OCI-LY7 (cell line): Measurements from ENCODE around the gene MRPS26. TPM values are rescaled to one million over a fixed set of nuclear protein-coding genes. Genes with fewer than 3 reads are reported as not detected.
"Not testable (repeated sequence)": the region's sequence is repeated elsewhere in the genome, so short reads cannot be mapped to it uniquely, and the experiment has no call there.

Source experiments
- BruUV-seq: library from RNA; stranded (reverse); fragments of 400-500 nt; replicated peaks from 2 replicates; lab custom pipeline; 2021; lab: Mats Ljungman, UMichigan
- CTCF ChIA-PET: fragments of 300-600 bp; sonication (Branson Sonifier 250); formaldehyde crosslinking; loops from one replicate; lab custom pipeline; 2022; ENCODE audit warnings: antibody characterized with exemption; ENCODE audit not compliant: unreplicated experiment; lab: Charles Lee
- POLR2A ChIA-PET: fragments of 300-600 bp; sonication (Branson Sonifier 250); formaldehyde crosslinking; loops from one replicate; lab custom pipeline; 2022; ENCODE audit warnings: antibody characterized with exemption; lab: Charles Lee
- DNase-seq: peaks from one replicate; pipeline ENCODE4 v3.0.0-alpha.2; 2015; ENCODE audit warnings: low spot score
- H2AFZ ChIP-seq: fragments of 200-600 bp; sonication (generic), shearing (Covaris generic); 2 replicates; pipeline ENCODE4 v1.6.1; 2014; ENCODE audit warnings: mild to moderate bottlenecking, antibody characterized with exemption, low read length, moderate library complexity
- H3K27ac ChIP-seq: fragments of 200-600 bp; sonication (generic); 2 replicates; pipeline ENCODE4 v1.5.1; 2014; ENCODE audit warnings: mixed run types, low read depth, mild to moderate bottlenecking, moderate library complexity, low read length, inconsistent platforms; ENCODE audit not compliant: poor library complexity, severe bottlenecking
- H3K36me3 ChIP-seq: fragments of 200-600 bp; sonication (generic); 2 replicates; pipeline ENCODE4 v1.6.1; 2014; ENCODE audit warnings: mild to moderate bottlenecking, antibody characterized with exemption, low read length, moderate library complexity, mixed read lengths; ENCODE audit not compliant: insufficient read depth
- H3K4me1 ChIP-seq: fragments of 200-600 bp; sonication (generic); 2 replicates; pipeline ENCODE4 v1.5.1; 2014; ENCODE audit warnings: mild to moderate bottlenecking, low read length; ENCODE audit not compliant: insufficient read depth, poor library complexity, severe bottlenecking
- H3K4me2 ChIP-seq: fragments of 200-600 bp; sonication (generic); 2 replicates; pipeline ENCODE4 v1.6.1; 2014; ENCODE audit warnings: mild to moderate bottlenecking, low read length
- H3K4me3 ChIP-seq: fragments of 200-600 bp; sonication (generic); 2 replicates; pipeline ENCODE4 v1.5.1; 2014; ENCODE audit warnings: mild to moderate bottlenecking, low read depth, low read length; ENCODE audit not compliant: poor library complexity, severe bottlenecking
- H3K79me2 ChIP-seq: fragments of 200-600 bp; sonication (generic); 2 replicates; pipeline ENCODE4 v1.6.1; 2016; ENCODE audit warnings: low read depth, mild to moderate bottlenecking, low read length, moderate library complexity, mixed read lengths; ENCODE audit not compliant: insufficient read depth
- H3K9me2 ChIP-seq: fragments of 200-600 bp; sonication (generic); 2 replicates; pipeline ENCODE4 v1.6.1; 2016; ENCODE audit warnings: mild to moderate bottlenecking, low read length, mixed read lengths; ENCODE audit not compliant: insufficient read depth
- H3K9me3 ChIP-seq: fragments of 200-600 bp; sonication (generic); 2 replicates; pipeline ENCODE4 v1.6.1; 2014; ENCODE audit warnings: mild to moderate bottlenecking, mixed run types, low read length, mixed read lengths
- H4K20me1 ChIP-seq: fragments of 200-600 bp; sonication (generic); 2 replicates; pipeline ENCODE4 v1.6.1; 2014; ENCODE audit warnings: mild to moderate bottlenecking, antibody characterized with exemption, low read length, moderate library complexity, mixed read lengths; ENCODE audit not compliant: insufficient read depth
- EZH2phosphoT487 ChIP-seq: fragments of 200-600 bp; sonication (generic); IDR thresholded peaks from 2 replicates; pipeline ENCODE4 v1.6.1; 2018; ENCODE audit warnings: low read depth, borderline replicate concordance, mild to moderate bottlenecking, mixed run types, antibody characterized with exemption, low read length, moderate library complexity, mixed read lengths
- intact Hi-C: fragments of 100-400 bp; cut with micrococcal nuclease; formaldehyde crosslinking; loops from one replicate; pipeline ENCODE4 v1.10.0; 2022; ENCODE audit not compliant: unreplicated experiment
- total RNA-seq, 2 experiments: library from RNA; depleted of rRNA in 1 of 2; stranded (reverse); fragments of >200 nt in 1 of 2; shearing (Covaris generic) in 1 of 2; gene quantifications; 2 replicates each; pipeline ENCODE4 v1.2.3, GENCODE V29; 2014 to 2022
- TF ChIP-seq, protein P1 (sequence below): fragments of 200-600 bp; sonication (generic); conservative IDR thresholded peaks from 2 replicates; pipeline ENCODE4 v1.5.1; 2014; ENCODE audit warnings: mild to moderate bottlenecking, antibody characterized with exemption, low read length, moderate library complexity, mixed read lengths

Gene MRPS26
- total RNA-seq, 2 experiments from 2014 or later: 73.2 to 78.1 TPM

DNA sequence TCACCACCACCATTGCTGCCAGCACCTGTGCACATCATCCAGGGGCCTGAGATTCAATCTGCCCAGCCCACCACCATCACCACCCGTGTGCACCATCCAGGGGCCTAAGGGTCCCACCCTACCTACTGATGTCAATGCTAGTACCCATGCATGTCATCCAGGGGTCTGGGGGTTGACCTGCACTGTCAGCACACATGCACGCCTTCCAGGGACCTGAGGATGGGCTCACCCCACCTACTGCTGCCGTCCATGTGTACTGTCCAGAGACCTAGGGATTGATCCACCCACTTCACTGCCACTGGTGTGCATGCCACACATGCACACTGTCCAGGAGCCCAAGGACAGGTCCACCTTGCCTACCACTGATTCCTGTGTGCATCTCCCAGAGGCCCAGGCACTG is 13.6 kb downstream of the MRPS26 start:
- TF ChIP-seq EZH2phosphoT487: no peak
- TF ChIP-seq, protein P1, sequence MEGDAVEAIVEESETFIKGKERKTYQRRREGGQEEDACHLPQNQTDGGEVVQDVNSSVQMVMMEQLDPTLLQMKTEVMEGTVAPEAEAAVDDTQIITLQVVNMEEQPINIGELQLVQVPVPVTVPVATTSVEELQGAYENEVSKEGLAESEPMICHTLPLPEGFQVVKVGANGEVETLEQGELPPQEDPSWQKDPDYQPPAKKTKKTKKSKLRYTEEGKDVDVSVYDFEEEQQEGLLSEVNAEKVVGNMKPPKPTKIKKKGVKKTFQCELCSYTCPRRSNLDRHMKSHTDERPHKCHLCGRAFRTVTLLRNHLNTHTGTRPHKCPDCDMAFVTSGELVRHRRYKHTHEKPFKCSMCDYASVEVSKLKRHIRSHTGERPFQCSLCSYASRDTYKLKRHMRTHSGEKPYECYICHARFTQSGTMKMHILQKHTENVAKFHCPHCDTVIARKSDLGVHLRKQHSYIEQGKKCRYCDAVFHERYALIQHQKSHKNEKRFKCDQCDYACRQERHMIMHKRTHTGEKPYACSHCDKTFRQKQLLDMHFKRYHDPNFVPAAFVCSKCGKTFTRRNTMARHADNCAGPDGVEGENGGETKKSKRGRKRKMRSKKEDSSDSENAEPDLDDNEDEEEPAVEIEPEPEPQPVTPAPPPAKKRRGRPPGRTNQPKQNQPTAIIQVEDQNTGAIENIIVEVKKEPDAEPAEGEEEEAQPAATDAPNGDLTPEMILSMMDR: no peak
- ChIA-PET CTCF (no interaction called here), POLR2A (no interaction called here)
- Histone ChIP-seq H3K4me2 (no peak overlapping the region), H4K20me1 (no peaks in the 10 kb centered on the region), H3K4me1 (no peaks in the 10 kb centered on the region), H2AFZ (no peak overlapping the region), H3K36me3 (no peaks in the 10 kb centered on the region), H3K79me2 (no peaks in the 10 kb centered on the region), H3K4me3 (no peak overlapping the region), H3K27ac (no peak overlapping the region), H3K9me3 (no peaks in the 10 kb centered on the region), H3K9me2 (no peaks in the 10 kb centered on the region)
- no TSS peak for BruUV-seq
- intact Hi-C loops: no loop called here
- no peak for DNase-seq

DNA sequence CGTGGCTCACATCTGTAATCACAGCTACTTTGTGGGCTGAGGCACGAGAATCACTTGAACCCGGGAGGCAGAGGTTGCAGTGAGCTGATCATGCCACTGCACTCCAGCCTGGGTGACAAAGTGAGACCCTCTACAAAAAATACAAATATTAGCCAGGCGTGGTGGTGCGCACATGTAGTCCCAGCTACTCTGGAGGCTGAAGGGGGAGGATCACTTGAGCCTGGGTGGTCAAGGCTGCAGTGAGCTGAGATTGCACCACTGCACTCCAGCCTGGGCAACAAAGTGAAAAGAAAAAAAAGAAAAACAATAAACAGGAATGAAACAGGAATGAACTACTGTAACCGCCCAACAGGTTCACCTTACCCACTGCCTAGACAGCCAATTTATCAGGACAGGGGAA is 18.3 kb downstream of the MRPS26 start:
- H2AFZ ChIP-seq, CTCF ChIA-PET: not testable (repeated sequence)

DNA sequence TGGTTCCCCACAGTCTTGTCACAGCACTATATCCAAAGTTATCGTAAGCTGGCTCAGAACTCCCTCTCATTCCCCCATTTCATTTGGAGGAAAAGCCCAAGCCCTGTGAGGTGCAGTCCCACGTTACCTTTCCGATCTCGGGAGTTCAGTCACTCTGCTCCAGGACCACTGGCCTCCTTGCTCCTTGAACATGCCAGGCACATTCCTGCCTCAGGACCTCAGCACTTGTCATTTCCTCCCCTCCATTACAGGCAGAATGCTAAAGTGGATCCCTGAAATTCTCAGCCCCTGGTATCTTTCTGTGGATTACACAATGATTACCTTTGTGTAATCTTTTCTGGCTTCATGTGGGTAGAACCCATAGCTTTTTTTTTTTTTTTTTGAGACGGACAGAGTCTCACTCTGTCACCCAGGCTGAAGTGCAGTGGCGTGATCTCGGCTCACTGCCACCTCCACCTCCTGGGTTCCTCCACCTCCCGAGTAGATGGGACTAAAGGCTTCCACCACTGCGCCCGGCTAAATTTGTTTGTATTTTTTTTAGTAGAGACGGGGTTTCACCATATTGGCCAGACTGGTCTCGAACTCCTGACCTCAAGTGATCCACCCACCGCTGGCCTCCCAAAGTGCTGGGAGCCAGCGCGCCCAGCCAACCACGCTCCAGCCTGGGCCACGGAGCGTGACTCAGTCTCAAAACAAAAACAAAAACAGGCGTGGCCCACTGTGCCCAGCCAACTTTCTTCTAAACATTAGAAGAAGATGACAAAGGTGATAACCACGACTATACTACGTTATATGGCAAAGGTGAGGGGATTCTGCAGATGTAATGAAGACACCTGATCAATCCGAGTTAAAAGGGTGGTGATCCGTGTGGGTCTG is 21.5 kb downstream of the MRPS26 start:
- no peaks in the 10 kb centered on the region for H3K9me2 ChIP-seq
- no TSS peak for BruUV-seq
- POLR2A ChIA-PET: interaction anchor here (0.6 kb wide), 1 partner anchor 151 kb away, joined by 4 read pairs; no protein-coding TSS in a partner anchor
- H3K4me1 ChIP-seq: no peaks in the 10 kb centered on the region
- no peaks in the 10 kb centered on the region for H3K9me3 ChIP-seq
- CTCF ChIA-PET: no interaction called here
- TF ChIP-seq EZH2phosphoT487: no peak
- TF ChIP-seq, protein P1: no peak
- no peaks in the 10 kb centered on the region for H3K79me2 ChIP-seq
- no peaks in the 10 kb centered on the region for H3K36me3 ChIP-seq
- H3K4me2 ChIP-seq: no peak overlapping the region
- H4K20me1 ChIP-seq: no peaks in the 10 kb centered on the region
- H3K4me3 ChIP-seq: no peak overlapping the region
- intact Hi-C loops: no loop called here
- no peak for DNase-seq
- H3K27ac ChIP-seq: no peak overlapping the region
- H2AFZ ChIP-seq: no peak overlapping the region

More for the DNA sequence above, 18.3 kb downstream of the MRPS26 start:
- intact Hi-C loops, H3K9me2 ChIP-seq, H3K4me1 ChIP-seq, H3K4me3 ChIP-seq, H3K9me3 ChIP-seq, H3K79me2 ChIP-seq, H4K20me1 ChIP-seq, DNase-seq, POLR2A ChIA-PET, BruUV-seq, H3K4me2 ChIP-seq, H3K27ac ChIP-seq, H3K36me3 ChIP-seq: not testable (repeated sequence)
